BLaER1 treated with 17β-estradiol and CSF1 and Interleukin-3, amounts not matched to agents 10 nM and 100 nM (cell line): ENCODE data around the gene TNN.

Source experiments
- H3K27ac ChIP-seq, 11 experiments: shearing (Covaris generic); formaldehyde crosslinking; 2 replicates each; pipeline ENCODE4 v1.8.1; 2022
- H3K27me3 ChIP-seq, 11 experiments: shearing (Covaris generic); formaldehyde crosslinking; 2 replicates each; pipeline ENCODE4 v1.8.1; 2022
- H3K36me3 ChIP-seq, 11 experiments: shearing (Covaris generic); formaldehyde crosslinking; 2 replicates each; pipeline ENCODE4 v1.8.1; 2022
- H3K4me1 ChIP-seq, 10 experiments: shearing (Covaris generic); formaldehyde crosslinking; 2 replicates each; pipeline ENCODE4 v1.8.1; 2022
- H3K4me2 ChIP-seq, 11 experiments: shearing (Covaris generic); formaldehyde crosslinking; 2 replicates each; pipeline ENCODE4 v1.8.1; 2022
- H3K4me3 ChIP-seq, 10 experiments: shearing (Covaris generic); formaldehyde crosslinking; 2 replicates each; pipeline ENCODE4 v1.8.1; 2022
- H3K9ac ChIP-seq, 11 experiments: shearing (Covaris generic); formaldehyde crosslinking; 2 replicates each; pipeline ENCODE4 v1.8.1; 2022
- H3K9me3 ChIP-seq, 11 experiments: shearing (Covaris generic); formaldehyde crosslinking; replicated peaks in 1 of 11; 2 replicates each; pipeline ENCODE4 v1.8.1; 2022
- H4K20me1 ChIP-seq, 11 experiments: shearing (Covaris generic); formaldehyde crosslinking; 2 replicates each; pipeline ENCODE4 v1.8.1; 2022
- Cebpa-rat ChIP-seq, 11 experiments: shearing (Covaris generic); IDR thresholded peaks; 2 replicates each; pipeline ENCODE4 v1.8.1; 2022

Gene TNN

DNA sequence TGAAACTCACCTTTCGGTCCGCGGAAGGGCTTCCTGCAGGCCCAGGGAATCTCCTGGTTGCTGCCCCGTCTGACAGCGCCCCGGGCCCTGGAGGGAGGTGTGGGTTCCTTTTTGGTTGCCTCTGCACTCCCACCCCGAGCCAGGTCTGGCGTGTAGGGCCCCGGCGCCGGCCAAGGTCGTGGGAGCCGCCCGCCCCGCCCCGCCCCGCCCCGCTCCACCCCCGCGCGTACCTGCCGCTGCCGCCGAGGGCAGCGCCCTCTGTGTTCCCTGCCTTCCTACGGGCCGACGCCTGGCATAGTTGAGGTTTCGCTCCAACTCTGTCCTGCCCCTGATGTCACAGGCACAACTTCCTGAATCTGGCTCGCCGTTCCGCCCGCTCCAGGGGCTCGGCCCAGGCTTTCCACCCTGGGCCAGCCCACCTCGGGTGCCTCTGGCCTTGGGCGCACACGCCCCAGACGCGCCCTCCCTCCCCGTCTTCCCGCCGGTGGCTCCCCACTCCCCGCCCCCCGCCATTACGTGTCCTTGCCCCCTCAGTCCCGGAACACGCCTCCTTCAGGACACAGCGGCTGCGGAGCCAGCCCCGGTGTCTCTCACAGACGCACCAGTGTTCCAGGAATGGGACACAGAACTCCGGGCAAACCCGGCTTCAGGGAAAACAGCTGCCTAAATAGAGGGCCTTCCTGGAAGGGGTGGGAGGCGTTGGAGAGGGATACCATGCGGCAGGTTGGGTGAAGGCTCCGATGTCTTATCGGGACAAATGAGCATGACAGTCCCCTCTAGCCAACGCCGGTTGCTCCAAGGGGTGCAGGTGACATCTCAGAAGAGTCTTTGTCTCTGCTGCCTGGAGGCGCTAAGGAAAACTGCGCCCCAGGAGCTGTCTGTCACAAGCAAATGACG is 125.2 kb downstream of the TNN start, which contains the start of gene KIAA0040:
Gene KIAA0040 (minus strand): TSS at position 147 of the 897 bp plus-strand sequence. CDS start 31,763 bp downstream, outside the sequence.
- peak within 1 kb of the TSS; percentile 81 to 97 (median 89) for H3K4me2 ChIP-seq
- H3K27me3 ChIP-seq: no peaks in the 10 kb centered on the region
- peaks cover 68 to 90% (median 84%) of the 10 kb centered on the region in 10 experiments for H3K4me1 ChIP-seq
- H3K36me3 ChIP-seq: peaks cover 0 to 4% (median 0%) of the 10 kb centered on the region in 11 experiments; a peak in 2 of 22 replicates
- H3K9me3 ChIP-seq: no peaks in the 10 kb centered on the region
- H3K27ac ChIP-seq: peak within 1 kb of the TSS; percentile 62 to 83 (median 73); a peak in 21 of 22 replicates
- TF ChIP-seq Cebpa-rat (IDR thresholded peaks at IDR 0.05): no peak
- H4K20me1 ChIP-seq: no peaks in the 10 kb centered on the region
- H3K9ac ChIP-seq: peak within 1 kb of the TSS; percentile 75 to 85 (median 81)
- H3K4me3 ChIP-seq: peak within 1 kb of the TSS; percentile 61 to 82 (median 72)

DNA sequence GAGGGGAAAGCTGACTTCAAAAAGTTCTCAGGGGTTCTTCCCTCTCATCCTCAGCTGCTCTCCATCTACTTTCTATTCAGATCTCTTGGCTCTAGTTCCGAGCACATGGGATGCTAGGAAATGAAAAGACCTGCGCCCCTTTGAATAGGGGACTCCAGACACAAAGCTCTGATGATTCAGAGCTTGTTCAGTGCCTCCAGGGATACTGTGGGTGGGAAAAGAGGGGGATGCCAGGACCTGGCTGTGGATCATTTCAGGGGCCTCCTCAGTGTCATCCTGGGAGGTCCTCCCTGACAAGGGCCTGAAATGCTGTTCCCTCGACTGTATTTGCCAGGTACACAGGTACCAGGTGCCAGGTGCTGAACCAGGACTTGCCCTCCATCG is 125.9 kb downstream of the TNN start:
- Histone ChIP-seq H3K4me1 (peaks cover 62 to 90% (median 83%) of the 10 kb centered on the region in 10 experiments), H3K4me3 (0 out of 20 replicates have a peak overlapping the region, but pooled peaks of 1 of the 10 experiments have one; percentile 76), H3K4me2 (peak overlapping the region in 10 of 11 experiments; percentile 81 to 97 (median 90); a peak in 19 of 22 replicates), H3K9me3 (no peaks in the 10 kb centered on the region), H4K20me1 (no peaks in the 10 kb centered on the region), H3K9ac (peak overlapping the region in 3 of 11 experiments; percentile 81; a peak in 2 of 22 replicates), H3K27ac (peak overlapping the region in 3 of 11 experiments; percentile 39 to 83 (median 72); a peak in 2 of 22 replicates), H3K36me3 (no peaks in the 10 kb centered on the region), H3K27me3 (no peaks in the 10 kb centered on the region)
- TF ChIP-seq Cebpa-rat (IDR thresholded peaks at IDR 0.05): no peak

DNA sequence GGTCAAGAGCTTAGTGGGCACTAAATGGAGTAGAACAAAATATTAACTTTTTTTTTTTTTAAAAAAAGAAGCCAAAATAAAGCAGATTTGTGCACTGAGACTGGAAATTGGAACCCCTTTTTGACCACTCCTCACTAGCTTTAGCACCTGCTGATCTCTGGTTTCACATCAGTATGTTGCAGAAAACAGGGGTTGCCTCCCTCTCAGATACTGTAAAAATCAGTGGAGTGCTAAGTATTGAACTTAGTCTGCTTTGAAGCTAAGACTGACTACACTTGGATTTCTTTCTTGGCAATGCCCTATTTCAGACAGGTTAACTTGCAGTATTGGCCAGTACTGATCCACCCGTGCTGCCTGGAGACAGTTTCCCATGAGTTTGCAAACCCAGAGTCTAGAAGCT is 127.6 kb downstream of the TNN start:
- Histone ChIP-seq H3K4me1 (peaks cover 45 to 82% (median 70%) of the 10 kb centered on the region in 10 experiments), H3K4me3 (no peak overlapping the region), H3K36me3 (no peaks in the 10 kb centered on the region), H3K27ac (no peak overlapping the region), H3K9ac (no peak overlapping the region), H3K4me2 (peak overlapping the region; percentile 48 to 87 (median 76)), H3K9me3 (no peaks in the 10 kb centered on the region), H3K27me3 (no peaks in the 10 kb centered on the region), H4K20me1 (no peaks in the 10 kb centered on the region)
- no peak for TF ChIP-seq Cebpa-rat (IDR thresholded peaks at IDR 0.05)

DNA sequence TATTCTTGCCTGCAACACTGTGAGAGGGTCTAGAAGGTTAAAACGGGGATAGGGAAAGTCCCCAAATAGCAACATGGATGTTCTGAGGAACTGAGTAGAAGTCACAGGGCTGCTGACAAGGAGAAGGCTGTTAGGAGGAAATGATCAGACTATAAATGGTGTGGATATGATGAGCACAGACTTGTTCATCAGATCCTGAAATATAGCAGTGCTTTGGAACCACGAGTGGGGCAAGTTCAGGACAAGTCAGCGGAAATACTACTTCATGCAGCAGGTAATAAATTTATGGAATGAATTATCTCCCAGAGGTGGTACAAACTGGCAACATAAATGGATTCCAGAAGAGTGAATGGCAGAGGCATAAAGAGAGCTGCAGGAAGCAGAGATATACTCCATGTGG is 128.2 kb downstream of the TNN start:
- no peaks in the 10 kb centered on the region for H4K20me1 ChIP-seq
- H3K9me3 ChIP-seq: no peaks in the 10 kb centered on the region
- no peak overlapping the region; a peak in 1 of 22 replicates for H3K27ac ChIP-seq
- peak overlapping the region; percentile 48 to 87 (median 76) for H3K4me2 ChIP-seq
- no peak overlapping the region for H3K9ac ChIP-seq
- H3K4me1 ChIP-seq: peaks cover 44 to 82% (median 70%) of the 10 kb centered on the region in 10 experiments
- no peak for TF ChIP-seq Cebpa-rat (IDR thresholded peaks at IDR 0.05)
- H3K4me3 ChIP-seq: no peak overlapping the region
- no peaks in the 10 kb centered on the region for H3K27me3 ChIP-seq
- H3K36me3 ChIP-seq: no peaks in the 10 kb centered on the region

DNA sequence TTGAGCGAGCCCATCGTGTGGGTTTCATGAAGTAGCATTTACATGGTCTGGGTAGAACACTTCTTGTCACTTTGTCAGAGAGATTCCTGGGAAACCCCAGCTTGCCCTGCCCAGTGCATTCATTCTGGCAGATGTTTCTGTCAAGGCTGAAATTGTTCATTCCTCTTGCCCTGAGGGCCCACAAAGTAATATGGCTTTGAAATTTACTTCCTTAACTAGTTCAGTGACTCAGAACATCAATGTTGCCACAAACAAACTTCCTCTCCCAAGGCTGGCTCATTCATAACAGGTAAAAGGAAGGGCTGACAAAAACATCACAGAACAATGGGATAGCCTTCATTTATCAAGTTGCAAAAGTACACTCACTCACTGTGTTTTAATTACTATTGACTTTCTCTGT is 129.9 kb downstream of the TNN start:
- Histone ChIP-seq H3K27ac (peak overlapping the region in 8 of 11 experiments; percentile 8 to 58 (median 40); a peak in 13 of 22 replicates), H3K9ac (peak overlapping the region in 2 of 11 experiments; percentile 18 to 27; a peak in 3 of 22 replicates), H3K9me3 (no peaks in the 10 kb centered on the region), H3K4me1 (peaks cover 43 to 90% (median 76%) of the 10 kb centered on the region in 10 experiments), H3K4me2 (peak overlapping the region; percentile 71 to 87 (median 82)), H3K36me3 (no peaks in the 10 kb centered on the region), H4K20me1 (no peaks in the 10 kb centered on the region), H3K27me3 (no peaks in the 10 kb centered on the region), H3K4me3 (no peak overlapping the region; a peak in 1 of 20 replicates)
- TF ChIP-seq Cebpa-rat (IDR thresholded peaks at IDR 0.05): no peak
